Tibial artery (tissue), 4 donors: ENCODE measurements around the gene APCDD1L.

Source experiments
- DNase-seq, 2 donors: peaks; one replicate each; pipeline ENCODE4 v3.0.0-alpha.2; 2019
- H3K27ac ChIP-seq, 2 donors: fragments of 200-600 bp; sonication (generic) in 1 of 2; 1 replicate in 1 of 2; 2 replicates in 1 of 2; pipeline ENCODE4 v1.5.1; 2018 to 2019; ENCODE audit warnings: mild to moderate bottlenecking in 1 of 2
- H3K27me3 ChIP-seq, 2 donors: fragments of 200-600 bp; sonication (generic) in 1 of 2; one replicate each; pipeline versions ENCODE4 v1.5.1 to v1.6.0; 2016 to 2019
- H3K36me3 ChIP-seq, 3 donors: fragments of 200-600 bp; sonication (generic) in 2 of 3; one replicate each; pipeline ENCODE4 v1.5.1; 2016 to 2019; ENCODE audit warnings: mild to moderate bottlenecking in 2 of 3
- H3K4me1 ChIP-seq, 4 donors: fragments of 200-600 bp; sonication (generic) in 2 of 4; 1 replicate in 3 of 4; 2 replicates in 1 of 4; pipeline ENCODE4 v1.5.1; 2016 to 2019
- H3K4me3 ChIP-seq, 2 donors: fragments of 200-600 bp; sonication (generic) in 1 of 2; 1 replicate in 1 of 2; 2 replicates in 1 of 2; pipeline ENCODE4 v1.5.1; 2018 to 2019; ENCODE audit warnings: mild to moderate bottlenecking in 2 of 2
- H3K9me3 ChIP-seq, 3 donors: fragments of 200-600 bp; sonication (generic) in 1 of 3; one replicate each; pipeline ENCODE4 v1.5.1; 2016 to 2019
- intact Hi-C: fragments of 100-400 bp; cut with DNase I; formaldehyde crosslinking; loops from one replicate; pipeline ENCODE4 v1.15.0; 2023; ENCODE audit warnings: low total_unique reads
- TF ChIP-seq, protein P1 (sequence below), 2 experiments: fragments of 200-600 bp in 1 of 2; fragments of 450-650 bp in 1 of 2; IDR thresholded peaks; one replicate each; pipeline ENCODE4 v1.5.1; 2017 to 2019; ENCODE audit warnings: antibody characterized with exemption in 2 of 2, mild to moderate bottlenecking in 1 of 2, moderate library complexity in 1 of 2

The APCDD1L gene

DNA sequence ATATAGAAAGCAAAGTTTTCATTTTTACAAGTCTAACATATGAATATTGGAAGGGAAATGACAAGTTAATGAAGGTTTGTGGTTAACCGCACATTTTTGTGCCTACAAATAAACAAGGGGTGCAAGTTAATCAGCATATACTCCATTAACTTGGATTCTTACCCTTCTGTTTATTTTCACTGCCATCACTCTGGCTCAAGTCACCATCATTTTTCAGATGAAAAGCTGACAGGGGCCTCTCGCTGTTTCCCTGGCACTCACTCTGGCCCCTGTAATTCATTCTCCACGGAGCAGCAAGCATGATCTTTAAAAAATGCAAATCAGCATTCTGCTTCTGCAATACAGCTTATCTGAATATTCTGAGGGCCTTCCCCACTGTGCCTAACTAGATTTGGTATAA lies 29.8 kb downstream of the APCDD1L start:
- no peak overlapping the region for H3K27ac ChIP-seq
- no peak for DNase-seq
- H3K4me3 ChIP-seq = no peak overlapping the region
- H3K36me3 ChIP-seq = no peaks in the 10 kb centered on the region
- TF ChIP-seq, protein P1, sequence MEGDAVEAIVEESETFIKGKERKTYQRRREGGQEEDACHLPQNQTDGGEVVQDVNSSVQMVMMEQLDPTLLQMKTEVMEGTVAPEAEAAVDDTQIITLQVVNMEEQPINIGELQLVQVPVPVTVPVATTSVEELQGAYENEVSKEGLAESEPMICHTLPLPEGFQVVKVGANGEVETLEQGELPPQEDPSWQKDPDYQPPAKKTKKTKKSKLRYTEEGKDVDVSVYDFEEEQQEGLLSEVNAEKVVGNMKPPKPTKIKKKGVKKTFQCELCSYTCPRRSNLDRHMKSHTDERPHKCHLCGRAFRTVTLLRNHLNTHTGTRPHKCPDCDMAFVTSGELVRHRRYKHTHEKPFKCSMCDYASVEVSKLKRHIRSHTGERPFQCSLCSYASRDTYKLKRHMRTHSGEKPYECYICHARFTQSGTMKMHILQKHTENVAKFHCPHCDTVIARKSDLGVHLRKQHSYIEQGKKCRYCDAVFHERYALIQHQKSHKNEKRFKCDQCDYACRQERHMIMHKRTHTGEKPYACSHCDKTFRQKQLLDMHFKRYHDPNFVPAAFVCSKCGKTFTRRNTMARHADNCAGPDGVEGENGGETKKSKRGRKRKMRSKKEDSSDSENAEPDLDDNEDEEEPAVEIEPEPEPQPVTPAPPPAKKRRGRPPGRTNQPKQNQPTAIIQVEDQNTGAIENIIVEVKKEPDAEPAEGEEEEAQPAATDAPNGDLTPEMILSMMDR (IDR thresholded peaks at IDR 0.05) = no peak
- H3K27me3 ChIP-seq = no peaks in the 10 kb centered on the region
- intact Hi-C loops = no loop called here
- H3K4me1 ChIP-seq = no peaks in the 10 kb centered on the region
- peaks cover 0 to 18% (median 13%) of the 10 kb centered on the region in 3 donors for H3K9me3 ChIP-seq

DNA sequence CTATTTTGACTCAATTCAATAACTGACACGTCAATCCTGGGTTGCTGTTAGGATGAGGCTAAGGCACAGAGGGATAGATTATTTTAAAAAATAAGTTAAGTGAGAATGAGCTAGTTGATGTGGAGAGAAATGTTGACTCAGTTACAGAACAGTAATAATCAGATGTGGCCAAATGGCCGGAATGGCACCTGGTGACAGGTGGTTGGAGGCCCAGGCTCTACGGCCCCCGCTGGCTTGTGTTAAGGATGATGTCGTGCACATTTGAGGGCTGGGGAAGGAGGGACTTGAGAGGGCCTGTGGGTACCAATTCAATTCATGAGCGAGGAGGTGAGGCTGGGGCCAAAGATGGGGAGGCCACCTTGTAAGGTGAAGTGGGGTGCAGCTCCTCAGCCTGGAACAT lies 31.7 kb downstream of the APCDD1L start:
- no peak overlapping the region for H3K27ac ChIP-seq
- intact Hi-C loops = no loop called here
- TF ChIP-seq, protein P1 (IDR thresholded peaks at IDR 0.05) = no peak
- DNase-seq = no peak
- H3K36me3 ChIP-seq = no peaks in the 10 kb centered on the region
- peaks cover 0 to 23% (median 19%) of the 10 kb centered on the region in 3 donors for H3K9me3 ChIP-seq
- no peaks in the 10 kb centered on the region for H3K27me3 ChIP-seq
- H3K4me3 ChIP-seq = no peak overlapping the region
- H3K4me1 ChIP-seq = no peaks in the 10 kb centered on the region

DNA sequence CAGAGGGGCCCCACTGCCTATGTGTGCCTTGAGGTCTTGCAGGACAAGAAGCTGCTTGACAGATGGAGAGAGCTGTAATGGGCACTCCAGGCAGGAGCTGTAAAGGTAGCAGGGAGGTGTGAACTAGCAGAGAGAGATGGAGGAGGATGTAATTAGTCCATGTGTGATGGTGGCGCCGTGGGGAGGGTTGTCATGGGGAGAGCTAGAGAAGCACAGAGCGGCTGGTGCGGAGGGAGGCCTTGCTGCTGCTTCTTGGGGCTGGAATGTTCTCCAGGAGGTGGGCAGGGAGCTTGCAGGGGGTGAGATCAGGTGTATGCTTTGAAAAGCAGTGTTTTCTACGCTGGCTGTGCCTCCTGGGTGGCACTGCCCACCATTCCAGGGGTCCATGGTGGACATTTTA lies 32.1 kb downstream of the APCDD1L start:
- Histone ChIP-seq H3K36me3 (no peaks in the 10 kb centered on the region), H3K9me3 (peaks cover 0 to 27% (median 22%) of the 10 kb centered on the region in 3 donors), H3K4me3 (no peak overlapping the region), H3K27ac (no peak overlapping the region), H3K4me1 (no peaks in the 10 kb centered on the region), H3K27me3 (no peaks in the 10 kb centered on the region)
- TF ChIP-seq, protein P1 (IDR thresholded peaks at IDR 0.05) = no peak
- intact Hi-C loops = no loop called here
- DNase-seq = no peak

DNA sequence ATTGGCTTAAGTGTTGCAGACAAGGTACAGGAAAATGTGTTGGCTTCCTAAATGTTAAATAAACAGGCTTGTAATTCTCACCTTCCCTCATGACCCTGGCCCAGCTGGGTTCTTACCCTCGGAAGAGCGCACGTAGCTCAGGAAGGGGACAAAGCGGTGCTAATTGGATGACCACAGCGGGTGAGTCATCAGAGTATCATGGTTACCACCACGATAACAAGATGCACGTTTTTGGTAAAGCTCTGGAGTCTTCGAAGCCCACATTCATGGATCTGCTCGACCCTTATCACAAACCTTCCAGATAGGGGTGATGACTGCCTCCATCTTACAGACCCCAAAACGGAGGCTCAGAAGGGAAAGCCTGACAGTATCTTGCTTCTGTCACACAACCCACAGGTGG lies 32.8 kb downstream of the APCDD1L start:
- no peaks in the 10 kb centered on the region for H3K4me1 ChIP-seq
- peaks cover 0 to 29% (median 26%) of the 10 kb centered on the region in 3 donors for H3K9me3 ChIP-seq
- no peak for DNase-seq
- intact Hi-C loops = no loop called here
- H3K27me3 ChIP-seq = no peaks in the 10 kb centered on the region
- H3K36me3 ChIP-seq = no peaks in the 10 kb centered on the region
- no peak overlapping the region for H3K4me3 ChIP-seq
- TF ChIP-seq, protein P1 (IDR thresholded peaks at IDR 0.05) = no peak
- no peak overlapping the region for H3K27ac ChIP-seq

DNA sequence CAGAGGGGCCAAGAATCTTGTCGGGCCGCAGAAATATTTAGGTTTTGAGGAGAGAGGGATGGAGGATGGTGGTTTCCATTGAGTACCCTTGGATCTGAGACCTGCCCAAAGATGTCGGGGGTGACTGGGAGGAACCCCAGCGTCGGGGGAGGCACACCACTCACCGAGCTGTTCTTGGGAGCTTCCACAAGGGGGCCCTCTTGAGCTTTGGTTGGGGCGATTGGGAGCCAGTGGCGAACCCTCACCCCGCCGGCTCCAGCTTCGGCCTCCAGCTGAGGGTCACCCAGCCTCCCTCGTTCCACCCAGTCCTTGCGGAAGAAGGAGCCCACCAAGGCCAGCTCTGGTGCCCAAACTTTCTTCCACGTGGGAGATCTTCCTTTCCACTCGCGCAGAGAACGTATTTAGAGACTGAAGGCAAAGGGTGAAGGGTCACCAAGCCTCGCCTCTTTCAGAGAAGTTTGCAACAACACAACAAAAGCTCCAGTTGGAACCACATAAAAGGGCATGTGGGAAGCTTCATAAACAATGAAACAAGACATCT lies 33.6 kb downstream of the APCDD1L start:
- Histone ChIP-seq H3K27ac (no peak overlapping the region), H3K4me1 (no peaks in the 10 kb centered on the region), H3K9me3 (peaks cover 0 to 26% (median 25%) of the 10 kb centered on the region in 3 donors), H3K27me3 (no peaks in the 10 kb centered on the region), H3K4me3 (no peak overlapping the region), H3K36me3 (no peaks in the 10 kb centered on the region)
- no peak for DNase-seq
- TF ChIP-seq, protein P1 (IDR thresholded peaks at IDR 0.05) = peak; percentile 32 to 40
- intact Hi-C loops = no loop called here
